Glutamatergic neuron (in vitro differentiated cells): ENCODE data around the gene ESR2. TPM values are rescaled to one million over a fixed set of nuclear protein-coding genes. Genes with fewer than 3 reads are reported as not detected.
A peak's percentile ranks its signal among the peaks of the same experiment; 100 is the strongest.
"Not testable (repeated sequence)": the region's sequence is repeated elsewhere in the genome, so short reads cannot be mapped to it uniquely, and the experiment has no call there.

ENCODE experiments used
- DNase-seq: peaks from one replicate; pipeline ENCODE4 v3.0.0; 2022
- H3K27ac Mint-ChIP-seq: one replicate; pipeline ENCODE4 v1.8.0; 2020; ENCODE audit warnings: mild to moderate bottlenecking, mixed read lengths, inconsistent platforms; ENCODE audit not compliant: unreplicated experiment
- H3K27me3 Mint-ChIP-seq: one replicate; pipeline ENCODE4 v1.8.0; 2020; ENCODE audit warnings: mild to moderate bottlenecking, moderate library complexity, mixed read lengths, inconsistent platforms; ENCODE audit not compliant: unreplicated experiment
- H3K36me3 Mint-ChIP-seq: one replicate; pipeline ENCODE4 v1.8.0; 2020; ENCODE audit warnings: mild to moderate bottlenecking, mixed read lengths, inconsistent platforms; ENCODE audit not compliant: unreplicated experiment
- H3K4me1 Mint-ChIP-seq: one replicate; pipeline ENCODE4 v1.8.0; 2020; ENCODE audit warnings: mild to moderate bottlenecking, low read depth, mixed read lengths, inconsistent platforms; ENCODE audit not compliant: unreplicated experiment
- H3K4me3 Mint-ChIP-seq: one replicate; pipeline ENCODE4 v1.8.0; 2020; ENCODE audit warnings: mild to moderate bottlenecking, mixed read lengths, inconsistent platforms; ENCODE audit not compliant: unreplicated experiment
- H3K9me3 Mint-ChIP-seq: one replicate; pipeline ENCODE4 v1.8.0; 2020; ENCODE audit warnings: mild to moderate bottlenecking, moderate library complexity, mixed read lengths, inconsistent platforms; ENCODE audit not compliant: unreplicated experiment
- CTCF ChIP-seq: fragments of 200-600 bp; sonication (generic); IDR thresholded peaks from one replicate; pipeline ENCODE4 v1.5.0; 2021; ENCODE audit not compliant: partially characterized antibody, unreplicated experiment
- total RNA-seq: library from RNA; stranded (reverse); fragmentation: NEBNext Ultra II Directional; extraction: Animal tissue kit (Norgen Biotek cat#: 25700); gene quantifications from one replicate; pipeline ENCODE4 v1.2.1, GENCODE V29; 2021; ENCODE audit not compliant: unreplicated experiment

The ESR2 gene
- total RNA-seq, 1 donor from 2014 or later: 0.66 TPM

GRCh38 chr14:64049616-64050381 lies 244.4 kb downstream of the ESR2 start:
- H3K4me1 Mint-ChIP-seq: peaks cover 4% of the 10 kb centered on the region
- H3K4me3 Mint-ChIP-seq: no peak overlapping the region
- no peak for DNase-seq
- no peak for TF ChIP-seq CTCF
- peaks cover 2% of the 10 kb centered on the region for H3K27me3 Mint-ChIP-seq
- no peaks in the 10 kb centered on the region for H3K9me3 Mint-ChIP-seq
- H3K27ac Mint-ChIP-seq: no peak overlapping the region
- H3K36me3 Mint-ChIP-seq: peaks cover under 1% of the 10 kb centered on the region

GRCh38 chr14:64045091-64045490 lies 249.1 kb downstream of the ESR2 start:
- no peak for TF ChIP-seq CTCF

GRCh38 chr14:64043296-64043695 lies 250.9 kb downstream of the ESR2 start:
- not testable (repeated sequence) for DNase-seq, H3K27me3 Mint-ChIP-seq, H3K4me3 Mint-ChIP-seq, H3K9me3 Mint-ChIP-seq, H3K27ac Mint-ChIP-seq, H3K4me1 Mint-ChIP-seq
- peaks cover 19% of the 10 kb centered on the region for H3K36me3 Mint-ChIP-seq

More at GRCh38 chr14:64045091-64045490, 249.1 kb downstream of the ESR2 start:
- no peak overlapping the region for H3K4me3 Mint-ChIP-seq
- peaks cover 6% of the 10 kb centered on the region for H3K27me3 Mint-ChIP-seq
- peaks cover 4% of the 10 kb centered on the region for H3K4me1 Mint-ChIP-seq
- peaks cover 13% of the 10 kb centered on the region for H3K36me3 Mint-ChIP-seq
- no peak overlapping the region for H3K27ac Mint-ChIP-seq
- H3K9me3 Mint-ChIP-seq: peaks cover 1% of the 10 kb centered on the region
- no peak for DNase-seq

- H3K4me1 Mint-ChIP-seq: peaks cover 3% of the 10 kb centered on the region
- no peak overlapping the region for H3K27ac Mint-ChIP-seq
- H3K27me3 Mint-ChIP-seq: peaks cover 11% of the 10 kb centered on the region
- H3K36me3 Mint-ChIP-seq: peaks cover 26% of the 10 kb centered on the region
- TF ChIP-seq CTCF: no peak
- peaks cover 5% of the 10 kb centered on the region for H3K9me3 Mint-ChIP-seq
- H3K4me3 Mint-ChIP-seq: no peak overlapping the region
- DNase-seq: no peak
These were observed 254.1 kb downstream of the ESR2 start for GRCh38 chr14:64040044-64040443.

- DNase-seq: no peak
- Mint-ChIP-seq H3K4me1 (peaks cover 3% of the 10 kb centered on the region), H3K36me3 (peaks cover 19% of the 10 kb centered on the region), H3K27ac (peak overlapping the region; percentile 43), H3K27me3 (peaks cover 9% of the 10 kb centered on the region), H3K9me3 (peaks cover 5% of the 10 kb centered on the region), H3K4me3 (no peak overlapping the region)
- TF ChIP-seq CTCF: no peak
These were observed 255.2 kb downstream of the ESR2 start for GRCh38 chr14:64038841-64039542.

GRCh38 chr14:64037869-64038745 lies 256.1 kb downstream of the ESR2 start:
- H3K27me3 Mint-ChIP-seq, H3K4me1 Mint-ChIP-seq, H3K4me3 Mint-ChIP-seq, DNase-seq, H3K9me3 Mint-ChIP-seq: not testable (repeated sequence)
- peak overlapping the region; percentile 43 for H3K27ac Mint-ChIP-seq
- H3K36me3 Mint-ChIP-seq: peaks cover 18% of the 10 kb centered on the region
